ENCODE data around the gene COL8A2.

- TF ChIP-seq CTCF (IDR thresholded peaks at IDR 0.05; ENCODE audit: extremely low read depth in 1 of 2, insufficient read depth in 1 of 2, low read depth in 1 of 2, low read length in 2 of 2) (no peak), POLR2A (IDR thresholded peaks at IDR 0.05; ENCODE audit: low read depth, low read length) (no peak)
Measured at GRCh38 chr1:36160388-36160948, 35.4 kb upstream of the COL8A2 start.

All from endothelial cell of umbilical vein (primary cell).